GM23248 (cell line): ENCODE results near the gene C2CD2L. TPM values are rescaled to one million over a fixed set of nuclear protein-coding genes. Genes with fewer than 3 reads are reported as not detected.
"Not testable (repeated sequence)": the region's sequence is repeated elsewhere in the genome, so short reads cannot be mapped to it uniquely, and the experiment has no call there.

ENCODE experiments used
- DNase-seq: peaks from one replicate; pipeline ENCODE4 v3.0.0-alpha.2; 2015
- H2AFZ ChIP-seq: fragments of 200-600 bp; sonication (generic); 2 replicates; pipeline ENCODE4 v1.6.1; 2016; ENCODE audit warnings: antibody characterized with exemption
- H3F3A ChIP-seq: fragments of 200-600 bp; sonication (generic); 2 replicates; pipeline ENCODE4 v1.6.1; 2016; ENCODE audit warnings: mild to moderate bottlenecking, antibody characterized with exemption, mixed run types; ENCODE audit not compliant: insufficient read depth
- H3K27ac ChIP-seq: fragments of 200-600 bp; sonication (generic); 2 replicates; pipeline ENCODE4 v1.5.1; 2016; ENCODE audit warnings: mild to moderate bottlenecking
- H3K27me3 ChIP-seq: fragments of 200-600 bp; sonication (generic); replicated peaks from 2 replicates; pipeline ENCODE4 v1.6.1; 2016; ENCODE audit warnings: mild to moderate bottlenecking; ENCODE audit not compliant: insufficient read depth
- H3K36me3 ChIP-seq: fragments of 200-600 bp; sonication (generic); 2 replicates; pipeline ENCODE4 v1.6.1; 2016; ENCODE audit warnings: low read depth, mild to moderate bottlenecking
- H3K4me1 ChIP-seq: fragments of 200-600 bp; sonication (generic); 2 replicates; pipeline ENCODE4 v1.6.1; 2016; ENCODE audit warnings: mild to moderate bottlenecking; ENCODE audit not compliant: insufficient read depth
- H3K4me2 ChIP-seq: fragments of 200-600 bp; sonication (generic); one replicate; pipeline ENCODE4 v1.6.1; 2016; ENCODE audit warnings: mild to moderate bottlenecking; ENCODE audit not compliant: unreplicated experiment
- H3K4me3 ChIP-seq: fragments of 200-600 bp; sonication (generic); 2 replicates; pipeline ENCODE4 v1.5.1; 2016; ENCODE audit warnings: mild to moderate bottlenecking
- H3K79me2 ChIP-seq: fragments of 200-600 bp; sonication (generic); 2 replicates; pipeline ENCODE4 v1.6.1; 2016; ENCODE audit warnings: mild to moderate bottlenecking; ENCODE audit not compliant: insufficient read depth
- H3K9ac ChIP-seq: fragments of 200-600 bp; sonication (generic); 2 replicates; pipeline ENCODE4 v1.6.1; 2016; ENCODE audit warnings: mild to moderate bottlenecking
- H3K9me2 ChIP-seq: fragments of 200-600 bp; sonication (generic); 2 replicates; pipeline ENCODE4 v1.6.1; 2016; ENCODE audit warnings: mixed run types, mild to moderate bottlenecking, moderate library complexity; ENCODE audit not compliant: insufficient read depth
- H3K9me3 ChIP-seq: fragments of 200-600 bp; sonication (generic); one replicate; pipeline ENCODE4 v1.6.1; 2017; ENCODE audit warnings: low read depth
- H4K20me1 ChIP-seq: fragments of 200-600 bp; sonication (generic); 2 replicates; pipeline ENCODE4 v1.6.0; 2016; ENCODE audit not compliant: insufficient read depth
- EZH2 ChIP-seq: fragments of 200-600 bp; sonication (generic); IDR thresholded peaks from 2 replicates; pipeline ENCODE4 v1.6.1; 2018; ENCODE audit warnings: antibody characterized with exemption, mild to moderate bottlenecking; ENCODE audit not compliant: insufficient read depth, poor library complexity, severe bottlenecking
- EZH2phosphoT487 ChIP-seq: fragments of 200-600 bp; sonication (generic); IDR thresholded peaks from 2 replicates; pipeline ENCODE4 v1.6.1; 2018; ENCODE audit warnings: antibody characterized with exemption, moderate library complexity, mild to moderate bottlenecking, low read depth; ENCODE audit not compliant: insufficient read depth
- WGBS, 2 experiments: methylation state at CpG; one replicate each; pipeline ENCODE4 v1.1.6; 2015 to 2017; ENCODE audit warnings: low lambda C conversion rate in 2 of 2, low coverage in 1 of 2; ENCODE audit errors: missing lambda C conversion rate in 2 of 2; 5-methylcytosine and 5-hydroxymethylcytosine counted together
- in situ Hi-C: fragments of 300-500 bp; cut with MboI; formaldehyde crosslinking; loops from 2 replicates; pipeline ENCODE4 v1.15.0; 2020
- polyA plus RNA-seq: library from polyadenylated mRNA; unstranded; fragments of >200 nt; fragmentation: Nextera tagmentation; extraction: Ambion mirVana; gene quantifications from 2 replicates; pipeline ENCODE4 v1.2.1, GENCODE V29; 2016
- total RNA-seq: library from RNA; depleted of rRNA; stranded (reverse); fragments of >200 nt; shearing (Covaris generic); gene quantifications from 2 replicates; pipeline ENCODE4 v1.2.3, GENCODE V29; 2014

Gene C2CD2L
- total and polyA plus RNA-seq, 2 experiments from 2014 or later = 2.6 to 4.1 TPM

DNA sequence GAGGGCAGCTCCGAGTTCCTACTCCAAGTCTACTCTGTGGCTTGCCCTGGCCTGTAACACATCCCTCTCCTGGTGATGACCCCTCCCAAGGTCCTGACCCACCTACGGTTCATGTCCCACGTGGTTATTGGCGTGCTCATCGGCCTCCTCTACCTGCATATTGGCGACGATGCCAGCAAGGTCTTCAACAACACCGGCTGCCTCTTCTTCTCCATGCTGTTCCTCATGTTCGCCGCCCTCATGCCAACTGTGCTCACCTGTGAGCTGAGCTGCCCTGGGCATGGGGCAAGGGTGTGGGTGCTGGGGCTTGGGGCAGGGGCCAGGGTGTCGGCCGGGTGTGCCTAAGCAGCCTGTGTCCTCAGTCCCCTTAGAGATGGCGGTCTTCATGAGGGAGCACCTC is 51.3 kb downstream of the C2CD2L start:
- Histone ChIP-seq H3F3A (no peaks in the 10 kb centered on the region), H3K27ac (no peak overlapping the region), H3K27me3 (peaks cover 6% of the 10 kb centered on the region; the same call in 1 of the 2 replicates), H3K9ac (no peak overlapping the region), H4K20me1 (no peaks in the 10 kb centered on the region), H3K4me3 (no peak overlapping the region), H3K79me2 (no peaks in the 10 kb centered on the region), H3K4me2 (no peak overlapping the region), H3K9me3 (no peaks in the 10 kb centered on the region), H3K4me1 (no peaks in the 10 kb centered on the region), H3K36me3 (no peaks in the 10 kb centered on the region), H3K9me2 (no peaks in the 10 kb centered on the region), H2AFZ (no peak overlapping the region)
- in situ Hi-C loops = no loop called here
- WGBS, 2 experiments = 75 to 81% methylated on average over 12 to 13 of the region's 13 CpGs
- TF ChIP-seq EZH2phosphoT487 (no peak), EZH2 (no peak)
- no peak for DNase-seq

DNA sequence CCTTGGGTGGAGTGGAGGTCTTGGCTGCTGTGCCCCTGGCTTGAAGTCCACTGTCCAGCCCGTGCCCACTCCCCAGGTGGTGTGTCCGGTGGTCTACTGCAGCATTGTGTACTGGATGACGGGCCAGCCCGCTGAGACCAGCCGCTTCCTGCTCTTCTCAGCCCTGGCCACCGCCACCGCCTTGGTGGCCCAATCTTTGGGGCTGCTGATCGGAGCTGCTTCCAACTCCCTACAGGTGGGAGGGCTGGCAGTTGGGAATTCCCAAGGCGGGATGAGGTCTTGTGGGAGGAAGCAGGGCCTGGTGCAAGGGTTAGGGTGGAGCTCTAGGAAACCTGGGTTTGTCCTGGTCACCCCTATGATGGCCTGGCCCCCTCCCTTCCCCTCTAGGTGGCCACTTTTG is 53.0 kb downstream of the C2CD2L start:
- in situ Hi-C loops = no loop called here
- H3K27me3 ChIP-seq = no peaks in the 10 kb centered on the region
- DNase-seq = no peak
- no peaks in the 10 kb centered on the region for H3K4me1 ChIP-seq
- no peaks in the 10 kb centered on the region for H4K20me1 ChIP-seq
- no peak overlapping the region for H3K27ac ChIP-seq
- no peak overlapping the region for H3K4me2 ChIP-seq
- H3K36me3 ChIP-seq = no peaks in the 10 kb centered on the region
- WGBS, 2 experiments = 77 to 84% methylated on average over 9 of the region's 9 CpGs
- no peak overlapping the region for H3K4me3 ChIP-seq
- H3K9me2 ChIP-seq = no peaks in the 10 kb centered on the region
- no peak overlapping the region for H2AFZ ChIP-seq
- TF ChIP-seq EZH2phosphoT487 (no peak), EZH2 (no peak)
- H3K9me3 ChIP-seq = no peaks in the 10 kb centered on the region
- no peaks in the 10 kb centered on the region for H3K79me2 ChIP-seq
- H3K9ac ChIP-seq = no peak overlapping the region
- no peaks in the 10 kb centered on the region for H3F3A ChIP-seq

DNA sequence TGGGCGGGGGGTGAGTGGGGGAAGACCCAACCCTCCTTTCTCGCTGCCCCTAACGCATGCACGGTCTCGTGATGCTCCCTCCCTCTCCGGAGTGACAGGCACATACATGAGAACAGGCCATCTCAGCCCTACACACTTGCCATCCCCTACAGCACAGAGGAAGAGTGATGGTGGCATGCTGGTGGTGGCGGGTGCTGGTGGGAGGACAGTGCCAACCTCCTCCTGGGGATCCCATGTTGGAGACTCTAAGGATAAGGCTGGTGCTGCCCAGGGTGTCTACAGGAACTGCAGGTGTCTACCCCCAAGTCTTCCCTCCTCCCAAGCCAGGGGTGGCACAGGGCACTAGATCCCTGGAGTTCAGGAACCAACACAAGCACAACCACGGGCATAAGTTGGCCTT is 54.7 kb downstream of the C2CD2L start:
- no peaks in the 10 kb centered on the region for H4K20me1 ChIP-seq
- in situ Hi-C loops = no loop called here
- no peaks in the 10 kb centered on the region for H3K9me2 ChIP-seq
- no peak overlapping the region for H3K4me3 ChIP-seq
- H3K4me1 ChIP-seq = no peaks in the 10 kb centered on the region
- H3K36me3 ChIP-seq = no peaks in the 10 kb centered on the region
- no peak overlapping the region for H3K9ac ChIP-seq
- no peaks in the 10 kb centered on the region for H3K9me3 ChIP-seq
- no peak overlapping the region for H2AFZ ChIP-seq
- 63 to 65% methylated on average over 7 to 8 of the region's 8 CpGs for WGBS, 2 experiments
- no peak overlapping the region for H3K27ac ChIP-seq
- no peak overlapping the region for H3K4me2 ChIP-seq
- no peak for DNase-seq
- TF ChIP-seq EZH2 (no peak), EZH2phosphoT487 (no peak)
- 0 out of 2 replicates have a peak, but pooled peaks cover 3% of the 10 kb centered on the region for H3F3A ChIP-seq
- H3K27me3 ChIP-seq = no peaks in the 10 kb centered on the region
- no peaks in the 10 kb centered on the region for H3K79me2 ChIP-seq

DNA sequence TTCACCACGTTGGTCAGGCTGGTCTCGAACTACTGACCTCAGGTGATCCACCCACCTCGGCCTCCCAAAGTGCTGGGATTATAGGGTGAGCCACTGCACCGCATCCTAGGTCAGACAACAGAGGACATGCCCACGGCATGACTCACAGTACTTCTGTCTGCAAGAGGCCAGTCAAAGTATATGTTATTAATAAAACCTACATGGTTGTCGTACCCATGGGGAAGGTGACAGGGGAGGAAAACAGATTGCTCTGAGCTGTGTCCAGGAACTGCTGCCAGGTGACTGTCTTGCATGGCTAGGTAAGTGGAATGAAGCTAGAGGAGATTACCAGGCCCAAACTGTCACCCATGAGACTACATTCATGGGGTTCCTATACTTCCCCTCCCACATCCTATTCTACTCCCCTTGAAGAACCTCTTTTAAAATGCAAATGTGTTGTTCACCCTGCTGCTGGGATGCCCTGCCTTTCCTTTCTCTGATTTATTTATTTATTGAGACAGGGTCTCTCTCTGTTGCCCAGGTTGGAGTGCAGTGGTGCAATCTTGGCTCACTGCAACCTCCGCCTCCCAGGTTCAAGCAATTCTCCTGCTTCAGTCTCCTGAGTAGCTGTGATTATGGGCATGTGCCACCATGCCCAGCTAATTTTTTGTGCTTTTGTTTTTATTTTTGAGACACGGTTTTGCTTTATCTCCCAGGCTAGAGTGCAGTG is 59.4 kb downstream of the C2CD2L start:
- Histone ChIP-seq H2AFZ (no peak overlapping the region), H3K4me1 (no peaks in the 10 kb centered on the region), H3K9me3 (no peaks in the 10 kb centered on the region), H3K9me2 (no peaks in the 10 kb centered on the region), H3K36me3 (no peaks in the 10 kb centered on the region), H3F3A (0 out of 2 replicates have a peak, but pooled peaks cover 4% of the 10 kb centered on the region), H4K20me1 (no peaks in the 10 kb centered on the region), H3K27ac (no peak overlapping the region), H3K4me2 (no peak overlapping the region), H3K4me3 (no peak overlapping the region), H3K27me3 (no peaks in the 10 kb centered on the region), H3K9ac (no peak overlapping the region), H3K79me2 (0 out of 2 replicates have a peak, but pooled peaks cover 4% of the 10 kb centered on the region)
- WGBS, 2 experiments = 54 to 60% methylated on average over 8 of the region's 8 CpGs
- TF ChIP-seq EZH2 = no peak
- TF ChIP-seq EZH2phosphoT487 = no peak
- DNase-seq = peak; percentile 75
- in situ Hi-C loops = no loop called here

DNA sequence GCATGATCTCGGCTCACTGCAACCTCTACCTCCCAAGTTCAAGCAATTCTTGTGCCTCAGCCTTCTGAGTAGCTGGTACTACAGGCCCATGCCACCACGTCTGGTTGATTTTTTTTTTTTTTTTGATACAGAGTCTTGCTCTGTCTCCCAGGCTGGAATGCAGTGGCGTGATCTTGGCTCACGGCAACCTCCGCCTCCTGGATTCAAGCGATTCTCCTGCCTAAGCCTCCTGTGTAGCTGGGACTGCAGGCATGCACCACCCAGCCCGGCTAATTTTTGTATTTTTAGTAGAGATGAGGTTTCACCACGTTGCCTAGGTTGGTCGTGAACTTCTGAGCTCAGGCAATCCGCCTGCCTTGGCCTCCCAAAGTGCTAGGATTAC is 59.9 kb downstream of the C2CD2L start:
- H3K4me2 ChIP-seq, H3K79me2 ChIP-seq, in situ Hi-C loops: not testable (repeated sequence)

More for the DNA sequence above, 59.9 kb downstream of the C2CD2L start:
- not testable (repeated sequence) for H4K20me1 ChIP-seq, H3K4me3 ChIP-seq, H3K9me2 ChIP-seq, H3K9ac ChIP-seq, H3K27ac ChIP-seq, H3K36me3 ChIP-seq, H3K27me3 ChIP-seq, DNase-seq, H3K4me1 ChIP-seq, H2AFZ ChIP-seq, H3K9me3 ChIP-seq, H3F3A ChIP-seq
- WGBS, 2 experiments = 82 to 84% methylated on average over 10 of the region's 10 CpGs
